Mammary microvascular endothelial cell (primary cell): ENCODE measurements around the gene TCEAL4. TPM values are rescaled to one million over a fixed set of nuclear protein-coding genes. Genes with fewer than 3 reads are reported as not detected.

Experiments used
- total RNA-seq: library from RNA; depleted of rRNA; stranded (reverse); fragments of >200 nt; gene quantifications from 2 replicates; pipeline ENCODE4 v1.2.3, GENCODE V29; 2015

TCEAL4 gene
- 41.0 and 53.2 TPM in 2 replicates for total RNA-seq

GRCh38 chrX:103585411-103586313, at the start of gene TCEAL4:
Gene TCEAL4 (plus strand): TSS chrX:103585515. CDS start chrX:103586676, 1,161 bp downstream.

DNA sequence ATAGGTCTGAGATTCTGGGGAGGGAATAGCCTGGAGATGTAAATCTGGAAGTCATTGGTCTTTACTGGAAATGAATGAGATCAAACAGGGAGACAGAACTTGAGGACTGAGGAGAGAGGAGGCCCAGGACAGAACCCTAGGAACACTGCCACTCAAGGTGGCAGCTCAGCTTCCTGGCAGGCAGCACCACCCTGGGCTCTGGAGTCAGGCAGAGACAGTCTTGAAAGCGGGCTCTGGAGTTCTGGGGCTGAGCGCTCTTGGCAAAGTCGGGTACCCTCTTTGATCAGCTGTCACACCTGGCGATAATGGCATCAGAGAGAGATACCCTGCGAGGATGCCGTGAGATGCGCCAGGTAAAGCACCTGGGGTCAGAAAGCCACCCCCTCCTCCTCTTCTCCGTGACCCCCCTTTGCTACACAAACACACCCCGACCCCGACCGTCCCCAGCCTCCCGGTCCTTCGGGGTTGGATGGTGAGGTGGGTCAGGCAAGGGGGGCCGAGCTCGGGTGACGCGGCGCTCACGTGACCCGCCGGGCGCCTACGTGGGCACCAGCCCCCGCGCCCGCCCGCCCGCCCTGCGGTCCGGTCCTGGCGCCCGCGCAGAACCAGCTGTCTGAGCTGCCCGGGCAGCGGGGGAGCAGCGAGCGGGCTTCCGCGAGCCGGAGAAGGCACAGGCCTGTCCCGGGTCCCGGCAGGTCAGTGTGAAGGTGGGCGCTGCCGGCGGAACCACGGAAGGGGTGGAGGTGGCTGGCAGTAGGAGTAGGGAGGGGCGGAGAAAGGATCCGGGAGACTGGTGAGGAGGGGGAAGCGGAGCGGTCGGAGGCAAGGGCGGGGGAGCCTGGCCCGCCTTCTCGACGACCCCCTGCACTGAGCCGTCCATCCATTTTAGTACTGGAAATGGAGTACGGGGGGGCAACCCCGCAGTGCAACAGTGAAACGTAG, 22.3 kb downstream of the TCEAL4 start, which contains the start of gene TCEAL3:
Gene TCEAL3 (plus strand): TSS at position 600 of the 942 bp plus-strand sequence. CDS start 1,102 bp downstream, outside the sequence.

GRCh38 chrX:103628386-103629317, 43.3 kb downstream of the TCEAL4 start, which contains the start of gene TCEAL1:
Gene TCEAL1 (plus strand): TSS chrX:103628975. CDS start chrX:103629917, 942 bp downstream.

Other genes starting within 250 kb of the TCEAL4 start
- gene TCEAL9, start 229.0 kb upstream of the TCEAL4 start, total RNA-seq: 93.7 and 102 TPM in 2 replicates
- gene BEX3, start 209.0 kb upstream of the TCEAL4 start, total RNA-seq: 191 and 218 TPM in 2 replicates
- not detected in 2 replicates for gene RAB40A, start 66.0 kb upstream of the TCEAL4 start, total RNA-seq
- gene TCEAL3, start 22.4 kb downstream of the TCEAL4 start, total RNA-seq: 12.3 and 21.1 TPM in 2 replicates
- 26.3 and 29.7 TPM in 2 replicates for gene TCEAL1, start 43.5 kb downstream of the TCEAL4 start, total RNA-seq
- gene MORF4L2, start 101.2 kb downstream of the TCEAL4 start, total RNA-seq: 308 and 311 TPM in 2 replicates
- not detected in 2 replicates for gene TMEM31, start 125.4 kb downstream of the TCEAL4 start, total RNA-seq
- gene PLP1, start 191.3 kb downstream of the TCEAL4 start, total RNA-seq: not detected in 2 replicates
- gene RAB9B, start 246.7 kb downstream of the TCEAL4 start, total RNA-seq: 0.10 and 0.13 TPM in 2 replicates